HK-2 (cell line): ENCODE results near the gene RPGRIP1L.

Experiments
- DNase-seq: peaks from one replicate; pipeline ENCODE4 v3.0.0-alpha.2; 2018; ENCODE audit not compliant: unreplicated experiment

The RPGRIP1L gene

GRCh38 chr16:53703590-53704444 is at the start of gene RPGRIP1L, which contains the start of gene FTO:
RPGRIP1L (minus strand) TSS chr16:53703859; CDS start chr16:53700723, 3,136 bp downstream.
FTO (plus strand) TSS chr16:53704156.
- peak; percentile 100 for DNase-seq

DNA sequence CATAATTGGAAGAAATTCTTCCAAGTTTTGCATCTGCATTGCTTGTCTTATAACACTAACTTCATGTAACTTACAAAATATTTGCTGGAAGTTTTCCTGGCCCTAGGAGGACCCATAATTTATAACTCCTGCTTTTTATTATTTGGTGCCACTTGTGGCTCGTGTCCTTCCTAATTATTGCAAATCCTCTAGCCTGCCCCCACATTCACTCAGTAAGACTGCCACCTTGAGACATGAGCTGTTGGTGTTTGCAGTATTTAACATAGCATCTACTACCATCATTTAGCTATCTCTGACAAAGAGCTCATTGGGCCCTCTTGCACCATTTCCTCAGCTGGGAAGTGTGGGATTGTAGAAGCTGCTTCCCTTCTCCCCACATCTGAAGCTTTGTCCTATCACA is 49.8 kb upstream of the RPGRIP1L start:
- DNase-seq = no peak

DNA sequence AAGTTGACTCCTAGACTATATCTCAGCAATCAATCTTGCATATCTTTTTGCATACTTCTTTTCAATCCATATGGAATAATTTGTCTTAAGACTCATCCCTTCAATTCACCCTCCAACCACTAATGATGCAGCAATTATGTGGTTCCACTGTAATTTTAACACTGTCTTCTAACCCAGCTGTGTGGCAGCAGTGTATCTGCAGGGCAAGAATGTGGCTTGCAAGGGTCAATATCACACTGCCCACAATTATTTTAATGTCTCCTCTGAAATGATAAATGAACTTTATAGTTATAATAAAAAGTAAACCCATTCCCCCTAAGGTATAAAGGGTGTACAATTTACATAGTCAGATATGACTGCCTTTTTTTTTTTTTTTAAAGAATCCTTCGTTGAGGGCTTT is 48.9 kb upstream of the RPGRIP1L start:
- DNase-seq = no peak

DNA sequence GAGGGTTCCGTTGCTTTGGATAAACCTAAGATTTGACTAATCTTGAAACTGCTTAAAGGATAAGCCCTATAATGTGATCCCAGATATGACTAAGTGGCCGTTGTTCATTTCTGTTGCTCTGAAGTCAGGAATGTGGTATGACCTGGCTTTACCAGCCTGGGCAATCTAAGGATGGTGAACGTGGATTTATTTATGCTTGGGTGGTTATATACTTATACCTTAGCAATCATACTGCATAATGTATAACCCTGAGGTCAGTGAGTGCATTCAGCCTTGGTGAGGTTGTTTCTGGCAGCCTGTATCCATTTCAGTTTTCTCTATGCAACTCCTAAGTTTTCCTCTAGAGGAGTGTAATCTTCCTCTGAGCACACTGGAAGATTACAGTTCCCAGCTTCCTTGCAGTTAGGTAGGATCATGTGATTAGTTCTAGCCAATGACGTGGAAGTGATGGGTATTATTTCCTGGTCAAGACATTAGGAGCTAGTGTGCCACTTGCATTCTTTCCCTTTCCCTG is 42.2 kb upstream of the RPGRIP1L start:
- DNase-seq = peak; percentile 61

DNA sequence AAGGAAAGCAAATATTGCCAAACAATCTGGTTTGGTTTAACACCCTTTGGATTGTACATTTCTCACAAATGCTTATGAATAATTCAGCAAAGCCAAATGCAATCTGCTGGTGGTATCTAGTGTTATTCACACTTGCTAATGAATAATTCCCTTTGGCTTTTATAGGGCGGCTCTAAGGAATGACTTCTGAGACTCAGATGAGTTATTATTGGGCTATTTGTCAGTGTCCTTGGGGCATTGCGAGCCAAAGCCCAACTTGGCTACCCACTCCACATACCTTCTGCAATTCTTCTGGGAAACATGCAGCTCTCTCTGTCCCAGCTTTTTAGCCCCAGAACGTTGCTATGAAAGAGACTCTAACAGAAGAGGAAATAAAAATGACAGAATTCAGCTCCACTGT is 41.4 kb upstream of the RPGRIP1L start:
- DNase-seq = peak; percentile 53

GRCh38 chr16:53744449-53744848 is 40.8 kb upstream of the RPGRIP1L start:
- DNase-seq = peak; percentile 25

DNA sequence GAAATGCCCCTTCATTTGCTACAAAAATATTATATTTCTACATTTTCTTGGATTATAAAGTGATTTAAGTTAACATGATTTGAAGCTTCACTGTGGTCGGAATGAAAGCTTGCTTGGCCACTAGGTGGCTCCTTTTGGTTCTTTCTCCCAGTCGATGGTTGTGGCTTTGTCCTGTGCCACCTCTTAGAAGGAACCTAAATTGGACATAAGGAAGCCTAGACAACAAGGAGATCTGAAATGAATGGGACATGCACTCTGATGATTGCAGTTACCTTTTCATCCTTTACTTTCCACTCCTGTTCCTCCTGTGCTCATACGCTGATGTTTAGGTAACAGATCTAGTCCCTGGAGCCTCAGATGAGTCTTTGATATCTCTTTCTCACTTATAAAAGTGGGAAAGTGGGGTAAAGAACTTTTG is 39.5 kb upstream of the RPGRIP1L start:
- no peak for DNase-seq

GRCh38 chr16:53741546-53741945 is 37.9 kb upstream of the RPGRIP1L start:
- DNase-seq = no peak

- DNase-seq = no peak
Observed at GRCh38 chr16:53740933-53741531, 37.4 kb upstream of the RPGRIP1L start.

DNA sequence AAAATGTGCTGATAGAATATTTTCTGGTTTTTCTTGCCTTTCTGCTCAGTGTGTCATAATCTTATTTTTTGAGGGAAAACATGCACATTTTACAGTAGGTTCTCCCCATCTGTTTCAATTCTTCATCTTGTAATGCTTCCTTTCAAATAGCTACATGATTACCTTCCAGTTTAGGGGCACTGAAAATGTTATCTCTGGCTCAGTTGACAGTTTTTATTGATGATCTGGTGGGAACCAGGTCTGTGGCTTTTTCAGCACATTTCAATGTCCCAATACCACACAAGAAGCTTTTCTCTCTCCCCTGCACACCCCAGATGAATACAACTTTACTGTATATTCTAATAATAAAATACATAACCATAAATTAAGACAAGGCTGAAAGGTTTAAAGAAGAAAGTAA is 36.8 kb upstream of the RPGRIP1L start:
- DNase-seq = no peak

GRCh38 chr16:53737552-53737951 is 33.9 kb upstream of the RPGRIP1L start:
- DNase-seq = no peak

DNA sequence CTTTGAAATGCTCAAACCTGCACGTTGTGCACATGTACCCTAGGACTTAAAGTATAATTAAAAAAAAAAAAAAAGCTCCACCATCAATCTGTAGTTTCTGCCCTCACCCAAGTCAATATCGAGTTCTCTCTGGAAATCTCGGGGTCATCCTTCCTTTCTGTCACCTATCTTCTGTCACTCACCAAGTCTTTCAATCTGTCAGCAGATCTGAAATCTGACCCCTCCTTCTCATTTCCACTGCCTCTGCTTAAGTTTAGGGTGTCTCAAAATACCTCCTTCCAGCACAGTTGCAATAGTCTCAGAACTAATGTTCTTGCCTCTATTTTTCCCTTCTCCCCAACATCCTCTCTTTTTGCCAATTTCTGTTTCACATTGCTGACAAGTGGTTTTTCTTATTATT is 32.6 kb upstream of the RPGRIP1L start:
- DNase-seq = no peak

DNA sequence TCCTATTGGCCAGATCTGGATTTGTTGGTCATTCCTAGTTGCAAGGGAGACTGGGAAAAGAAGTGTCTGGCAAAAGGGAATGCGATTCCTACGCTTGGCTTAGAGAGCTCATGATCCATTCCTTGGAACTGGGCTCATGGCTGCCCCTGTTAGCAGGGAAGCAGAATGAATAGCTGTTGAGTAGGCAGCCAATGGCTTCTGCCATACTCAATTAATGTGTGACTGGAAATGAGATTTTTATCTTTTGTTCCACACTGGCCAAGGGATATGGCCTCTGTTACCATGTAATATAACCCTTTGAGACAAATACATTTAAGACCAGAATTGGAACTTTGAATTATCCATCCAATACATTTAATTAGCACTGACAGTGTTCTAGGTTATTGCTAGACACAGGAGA is 31.2 kb upstream of the RPGRIP1L start:
- DNase-seq = no peak

- DNase-seq = no peak
Observed at GRCh38 chr16:53732296-53732929, 28.8 kb upstream of the RPGRIP1L start.

- no peak for DNase-seq
Observed at GRCh38 chr16:53730693-53731092, 27.0 kb upstream of the RPGRIP1L start.

GRCh38 chr16:53726625-53727024 is 23.0 kb upstream of the RPGRIP1L start:
- DNase-seq = peak; percentile 41

GRCh38 chr16:53721017-53721416 is 17.4 kb upstream of the RPGRIP1L start:
- no peak for DNase-seq

DNA sequence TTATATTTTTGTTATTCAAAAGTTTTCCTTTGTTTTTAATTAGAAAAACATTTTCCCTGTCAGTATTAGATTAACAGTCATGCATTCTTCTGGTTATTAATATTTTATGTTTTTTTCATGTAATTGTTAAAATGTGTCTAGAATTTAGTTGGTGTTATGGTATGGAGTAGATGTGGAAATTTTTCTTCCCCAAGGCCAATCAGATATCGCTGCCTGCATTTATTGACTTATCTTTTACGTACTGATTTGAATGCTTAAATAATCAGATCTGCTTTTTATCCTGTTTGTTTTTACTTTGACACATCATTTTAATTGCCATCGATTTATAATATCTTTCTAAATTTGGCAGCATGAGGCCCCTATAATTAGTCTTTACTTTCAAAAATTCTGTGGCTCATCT is 13.9 kb upstream of the RPGRIP1L start:
- no peak for DNase-seq

GRCh38 chr16:53715023-53715384 is 11.3 kb upstream of the RPGRIP1L start:
- DNase-seq = no peak

GRCh38 chr16:53714205-53715022 is 10.8 kb upstream of the RPGRIP1L start:
- DNase-seq = no peak

DNA sequence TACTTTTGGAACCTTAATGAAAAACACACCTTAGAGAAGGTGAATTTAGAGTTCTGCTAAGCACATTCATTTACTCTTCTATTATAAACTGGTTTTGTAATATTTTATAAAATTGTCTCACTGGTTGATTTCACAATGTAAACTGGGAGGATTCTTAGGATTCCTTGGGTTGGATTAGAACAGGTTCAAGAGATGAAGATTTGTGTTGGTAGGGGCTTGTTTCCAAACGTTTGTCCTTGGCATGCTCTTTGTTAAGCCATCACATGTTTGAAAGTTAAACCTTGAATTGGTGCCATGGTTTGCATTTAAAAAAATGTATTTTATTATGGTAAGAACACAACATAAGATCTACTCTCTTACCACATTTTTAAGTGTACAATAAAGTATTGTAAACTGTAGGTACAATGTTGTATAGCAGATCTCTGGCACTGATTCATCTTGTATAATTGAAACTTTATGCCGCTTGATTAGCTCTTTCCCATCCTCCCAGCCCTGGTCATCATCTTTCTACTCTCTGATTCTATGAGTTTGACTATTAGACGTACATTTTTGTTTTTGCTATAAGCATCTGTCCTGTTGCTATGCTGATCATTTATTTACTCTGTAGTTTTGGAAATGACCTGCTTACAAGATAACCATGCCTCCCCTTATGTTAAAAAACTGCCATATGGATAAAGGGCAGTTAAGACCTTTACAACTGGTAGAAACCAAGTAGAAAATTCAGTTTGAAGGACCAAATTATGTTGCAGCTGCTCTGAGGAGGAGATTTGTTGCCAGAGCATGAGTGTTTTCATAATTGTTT is 9.9 kb upstream of the RPGRIP1L start:
- no peak for DNase-seq
